ENCODE results near the gene INSL3. TPM values are rescaled to one million over a fixed set of nuclear protein-coding genes. Genes with fewer than 3 reads are reported as not detected.

INSL3 gene
- total RNA-seq, 1 experiment from 2014 or later, result not detected

GRCh38 chr19:17836530-17836929 is 15.2 kb upstream of the INSL3 start:
- no peak for TF ChIP-seq CTCF (conservative IDR thresholded peaks at IDR 0.05; ENCODE audit: low read depth, low read length)
- TF ChIP-seq EZH2 (IDR thresholded peaks at IDR 0.05; ENCODE audit: borderline replicate concordance, low read depth, low read length, poor library complexity, severe bottlenecking), result no peak
- H3K9me3 ChIP-seq (ENCODE audit: low read depth, low read length, poor library complexity, severe bottlenecking), result no peaks in the 10 kb centered on the region
- POLR2A ChIA-PET (ENCODE audit: low non-redundant PET), result interaction anchor here (0.5 kb wide), 1 partner anchor 347 kb away, joined by 3 read pairs; no protein-coding TSS in a partner anchor

GRCh38 chr19:17835182-17836006 is 14.1 kb upstream of the INSL3 start:
- no peak for DNase-seq (ENCODE audit: low spot score)
- Histone ChIP-seq H3K4me1 (ENCODE audit: insufficient read depth, low read length, poor library complexity, severe bottlenecking) (no peaks in the 10 kb centered on the region), H3K9me3 (ENCODE audit: low read depth, low read length, poor library complexity, severe bottlenecking) (no peaks in the 10 kb centered on the region), H3K27me3 (replicated peaks; ENCODE audit: insufficient read depth, low read depth, low read length, poor library complexity) (no peaks in the 10 kb centered on the region), H3K27ac (ENCODE audit: low read depth, low read length, poor library complexity, severe bottlenecking) (no peak overlapping the region), H3K36me3 (ENCODE audit: insufficient read depth, low read length, poor library complexity, severe bottlenecking) (no peaks in the 10 kb centered on the region), H3K4me3 (ENCODE audit: low read depth, low read length, poor library complexity, severe bottlenecking) (no peak overlapping the region)
- ChIA-PET CTCF (no interaction called here), POLR2A (ENCODE audit: low non-redundant PET) (no interaction called here)
- intact Hi-C loops (cut with micrococcal nuclease; ENCODE audit: unreplicated experiment), result no loop called here
- BruUV-seq (replicated peaks), result no TSS peak
- no peak for TF ChIP-seq EZH2 (IDR thresholded peaks at IDR 0.05; ENCODE audit: borderline replicate concordance, low read depth, low read length, poor library complexity, severe bottlenecking)
- no peak for TF ChIP-seq CTCF (conservative IDR thresholded peaks at IDR 0.05; ENCODE audit: low read depth, low read length)

More at GRCh38 chr19:17836530-17836929, 15.2 kb upstream of the INSL3 start:
- peaks cover 5% of the 10 kb centered on the region for H3K4me1 ChIP-seq (ENCODE audit: insufficient read depth, low read length, poor library complexity, severe bottlenecking)
- no peaks in the 10 kb centered on the region for H3K27me3 ChIP-seq (replicated peaks; ENCODE audit: insufficient read depth, low read depth, low read length, poor library complexity)
- no peak for DNase-seq (ENCODE audit: low spot score)
- no peaks in the 10 kb centered on the region for H3K36me3 ChIP-seq (ENCODE audit: insufficient read depth, low read length, poor library complexity, severe bottlenecking)
- CTCF ChIA-PET, result no interaction called here
- no peak overlapping the region for H3K27ac ChIP-seq (ENCODE audit: low read depth, low read length, poor library complexity, severe bottlenecking)
- no TSS peak for BruUV-seq (replicated peaks)
- intact Hi-C loops (cut with micrococcal nuclease; ENCODE audit: unreplicated experiment), result no loop called here
- H3K4me3 ChIP-seq (ENCODE audit: low read depth, low read length, poor library complexity, severe bottlenecking), result no peak overlapping the region

- Histone ChIP-seq H3K27me3 (replicated peaks; ENCODE audit: insufficient read depth, low read depth, low read length, poor library complexity) (no peaks in the 10 kb centered on the region), H3K4me1 (ENCODE audit: insufficient read depth, low read length, poor library complexity, severe bottlenecking) (no peaks in the 10 kb centered on the region), H3K4me3 (ENCODE audit: low read depth, low read length, poor library complexity, severe bottlenecking) (no peak overlapping the region), H3K36me3 (ENCODE audit: insufficient read depth, low read length, poor library complexity, severe bottlenecking) (no peaks in the 10 kb centered on the region), H3K9me3 (ENCODE audit: low read depth, low read length, poor library complexity, severe bottlenecking) (no peaks in the 10 kb centered on the region), H3K27ac (ENCODE audit: low read depth, low read length, poor library complexity, severe bottlenecking) (no peak overlapping the region)
- ChIA-PET POLR2A (ENCODE audit: low non-redundant PET) (interaction anchor here (0.7 kb wide), 1 partner anchor 1654 kb away, joined by 3 read pairs; no protein-coding TSS in a partner anchor), CTCF (no interaction called here)
- intact Hi-C loops (cut with micrococcal nuclease; ENCODE audit: unreplicated experiment), result no loop called here
- DNase-seq (ENCODE audit: low spot score), result no peak
- no TSS peak for BruUV-seq (replicated peaks)
- no peak for TF ChIP-seq EZH2 (IDR thresholded peaks at IDR 0.05; ENCODE audit: borderline replicate concordance, low read depth, low read length, poor library complexity, severe bottlenecking)
- TF ChIP-seq CTCF (conservative IDR thresholded peaks at IDR 0.05; ENCODE audit: low read depth, low read length), result no peak
These were observed 13.2 kb upstream of the INSL3 start for GRCh38 chr19:17834350-17835181.
